ENCODE results near the gene RBKS. TPM values are rescaled to one million over a fixed set of nuclear protein-coding genes. Genes with fewer than 3 reads are reported as not detected.
"Not testable (repeated sequence)": the region's sequence is repeated elsewhere in the genome, so short reads cannot be mapped to it uniquely, and the experiment has no call there.

Gene RBKS
- total RNA-seq, 4 donors from 2014 or later, result 1.5 to 15.2 (median 15.1) TPM; not detected in 1

- H3K4me3 ChIP-seq; H3K36me3 ChIP-seq; H3K27me3 ChIP-seq; H3K27ac ChIP-seq; in situ Hi-C loops (cut with MboI; ENCODE audit: low pct_ligation_motif_present in 1 of 4, low pct_unique_long_range_greater_than_20kb in 1 of 4, low sequenced_read_pairs in 3 of 4); intact Hi-C loops (cut with DNase I; ENCODE audit: low total_unique reads); H3K9me3 ChIP-seq; DNase-seq: not testable (repeated sequence)
- WGBS, 2 donors (ENCODE audit: low coverage in 1 of 2), result 88 to 92% methylated on average over 4 of the region's 4 CpGs
- H3K4me1 ChIP-seq, result peaks cover 0 to 27% (median 10%) of the 10 kb centered on the region in 4 donors
Observed at GRCh38 chr2:27881815-27882583, 8.2 kb downstream of the RBKS start.

GRCh38 chr2:27878825-27879224 lies 11.4 kb downstream of the RBKS start:
- DNase-seq, result no peak
- Histone ChIP-seq H3K9me3 (peaks cover 3 to 5% of the 10 kb centered on the region in 2 donors), H3K4me1 (no peaks in the 10 kb centered on the region), H3K27ac (no peak overlapping the region), H3K27me3 (no peaks in the 10 kb centered on the region), H3K36me3 (no peaks in the 10 kb centered on the region), H3K4me3 (no peak overlapping the region)
- intact Hi-C loops (cut with DNase I; ENCODE audit: low total_unique reads) (loop anchor here (10.0 kb wide), 1 partner anchor 54 kb away; no protein-coding TSS in a partner anchor), in situ Hi-C loops (cut with MboI; ENCODE audit: low pct_ligation_motif_present in 1 of 4, low pct_unique_long_range_greater_than_20kb in 1 of 4, low sequenced_read_pairs in 3 of 4) (no loop called here)
- TF ChIP-seq EP300 (IDR thresholded peaks at IDR 0.05; ENCODE audit: low read depth) (no peak), CTCF (IDR thresholded peaks at IDR 0.05) (no peak), POLR2AphosphoS5 (IDR thresholded peaks at IDR 0.05) (no peak), POLR2A (IDR thresholded peaks at IDR 0.05) (no peak)
- WGBS, 2 donors (ENCODE audit: low coverage in 1 of 2), result 81 to 94% methylated on average over 2 of the region's 2 CpGs

GRCh38 chr2:27875089-27875881 lies 14.9 kb downstream of the RBKS start:
- no peak overlapping the region for H3K27ac ChIP-seq
- no peak overlapping the region for H3K4me3 ChIP-seq
- in situ Hi-C loops (cut with MboI; ENCODE audit: low pct_ligation_motif_present in 1 of 4, low pct_unique_long_range_greater_than_20kb in 1 of 4, low sequenced_read_pairs in 3 of 4), result no loop called here
- H3K9me3 ChIP-seq, result peaks cover 3 to 5% of the 10 kb centered on the region in 2 donors
- 79 to 88% methylated on average over 9 of the region's 9 CpGs for WGBS, 2 donors (ENCODE audit: low coverage in 1 of 2)
- intact Hi-C loops (cut with DNase I; ENCODE audit: low total_unique reads), result loop anchor here (10.0 kb wide), 1 partner anchor 50 kb away; no protein-coding TSS in a partner anchor
- DNase-seq, result no peak
- no peaks in the 10 kb centered on the region for H3K27me3 ChIP-seq
- TF ChIP-seq CTCF (IDR thresholded peaks at IDR 0.05), result no peak
- TF ChIP-seq POLR2AphosphoS5 (IDR thresholded peaks at IDR 0.05), result no peak
- no peak for TF ChIP-seq POLR2A (IDR thresholded peaks at IDR 0.05)
- TF ChIP-seq EP300 (IDR thresholded peaks at IDR 0.05; ENCODE audit: low read depth), result no peak
- no peaks in the 10 kb centered on the region for H3K4me1 ChIP-seq
- no peaks in the 10 kb centered on the region for H3K36me3 ChIP-seq

- no peak overlapping the region for H3K27ac ChIP-seq
- no peaks in the 10 kb centered on the region for H3K36me3 ChIP-seq
- in situ Hi-C loops (cut with MboI; ENCODE audit: low pct_ligation_motif_present in 1 of 4, low pct_unique_long_range_greater_than_20kb in 1 of 4, low sequenced_read_pairs in 3 of 4), result no loop called here
- no peak overlapping the region for H3K4me3 ChIP-seq
- no peaks in the 10 kb centered on the region for H3K4me1 ChIP-seq
- no peaks in the 10 kb centered on the region for H3K27me3 ChIP-seq
- intact Hi-C loops (cut with DNase I; ENCODE audit: low total_unique reads), result loop anchor here (10.0 kb wide), 1 partner anchor 48 kb away; no protein-coding TSS in a partner anchor
- H3K9me3 ChIP-seq, result peaks cover 3 to 5% of the 10 kb centered on the region in 2 donors
- WGBS, 2 donors (ENCODE audit: low coverage in 1 of 2), result 71 to 78% methylated on average over 1 of the region's 1 CpG
- no peak for DNase-seq
- TF ChIP-seq EP300 (IDR thresholded peaks at IDR 0.05; ENCODE audit: low read depth) (no peak), POLR2AphosphoS5 (IDR thresholded peaks at IDR 0.05) (no peak)
Observed at GRCh38 chr2:27873091-27873490, 17.1 kb downstream of the RBKS start.

GRCh38 chr2:27871802-27872201 lies 18.4 kb downstream of the RBKS start:
- Histone ChIP-seq H3K27me3 (no peaks in the 10 kb centered on the region), H3K4me1 (no peaks in the 10 kb centered on the region), H3K27ac (no peak overlapping the region), H3K36me3 (no peaks in the 10 kb centered on the region), H3K9me3 (peaks cover 2 to 3% of the 10 kb centered on the region in 2 donors), H3K4me3 (no peak overlapping the region)
- DNase-seq, result no peak
- 80 to 96% methylated on average over 2 to 3 of the region's 3 CpGs for WGBS, 2 donors (ENCODE audit: low coverage in 1 of 2)
- in situ Hi-C loops (cut with MboI; ENCODE audit: low pct_ligation_motif_present in 1 of 4, low pct_unique_long_range_greater_than_20kb in 1 of 4, low sequenced_read_pairs in 3 of 4), result no loop called here
- TF ChIP-seq POLR2AphosphoS5 (IDR thresholded peaks at IDR 0.05), result no peak
- no peak for TF ChIP-seq CTCF (IDR thresholded peaks at IDR 0.05)
- no peak for TF ChIP-seq POLR2A (IDR thresholded peaks at IDR 0.05)
- TF ChIP-seq EP300 (IDR thresholded peaks at IDR 0.05; ENCODE audit: low read depth), result no peak
- intact Hi-C loops (cut with DNase I; ENCODE audit: low total_unique reads), result loop anchor here (10.0 kb wide), 1 partner anchor 47 kb away; no protein-coding TSS in a partner anchor
